Fibroblast of lung (primary cell): ENCODE data around the gene SGIP1. TPM values are rescaled to one million over a fixed set of nuclear protein-coding genes. Genes with fewer than 3 reads are reported as not detected.

ENCODE experiments used
- DNase-seq, 2 donors: peaks; one replicate each; pipeline versions ENCODE4 v3.0.0 to v3.0.0-alpha.2; 2010; ENCODE audit warnings: low read depth in 2 of 2
- H2AFZ ChIP-seq: 2 replicates; pipeline ENCODE4 v1.5.1; 2012; ENCODE audit warnings: low read length, control low read depth, inconsistent platforms
- H3K27ac ChIP-seq: 2 replicates; pipeline ENCODE4 v1.5.1; 2011; ENCODE audit warnings: low read length, control low read depth; ENCODE audit not compliant: insufficient read depth
- H3K27me3 ChIP-seq: 2 replicates; pipeline ENCODE4 v1.5.1; 2011; ENCODE audit warnings: mild to moderate bottlenecking, low read length; ENCODE audit not compliant: control insufficient read depth, insufficient read depth
- H3K36me3 ChIP-seq: 2 replicates; pipeline ENCODE4 v1.5.1; 2011; ENCODE audit warnings: low read length; ENCODE audit not compliant: control insufficient read depth, insufficient read depth
- H3K4me1 ChIP-seq: 2 replicates; pipeline ENCODE4 v1.5.1; 2011; ENCODE audit warnings: low read length; ENCODE audit not compliant: control insufficient read depth, insufficient read depth; ENCODE audit errors: extremely low read depth
- H3K4me2 ChIP-seq: 2 replicates; pipeline ENCODE4 v1.5.1; 2011; ENCODE audit warnings: low read length, control low read depth; ENCODE audit not compliant: insufficient read depth; ENCODE audit errors: extremely low read depth
- H3K4me3 ChIP-seq, 4 experiments: fragments of 200-600 bp in 1 of 4; sonication (generic) in 1 of 4; replicated peaks in 1 of 4; 2 replicates each; pipeline ENCODE4 v1.5.1; 2011 to 2016; ENCODE audit warnings: low read length in 4 of 4, low read depth in 3 of 4, mild to moderate bottlenecking in 3 of 4, control low read depth in 2 of 4, inconsistent platforms in 1 of 4, mixed read lengths in 1 of 4; ENCODE audit not compliant: insufficient read depth in 1 of 4; ENCODE audit errors: control extremely low read depth in 1 of 4
- H3K79me2 ChIP-seq: 2 replicates; pipeline ENCODE4 v1.5.1; 2012; ENCODE audit warnings: mild to moderate bottlenecking, low read length, inconsistent platforms; ENCODE audit not compliant: control insufficient read depth, insufficient read depth
- H3K9ac ChIP-seq: 2 replicates; pipeline ENCODE4 v1.5.1; 2011; ENCODE audit warnings: mild to moderate bottlenecking, low read length, control low read depth; ENCODE audit not compliant: insufficient read depth
- H3K9me3 ChIP-seq: 2 replicates; pipeline ENCODE4 v1.5.1; 2012; ENCODE audit warnings: low read depth, low read length; ENCODE audit not compliant: control insufficient read depth, insufficient read depth
- H4K20me1 ChIP-seq: 2 replicates; pipeline ENCODE4 v1.5.1; 2011; ENCODE audit warnings: low read length; ENCODE audit not compliant: control insufficient read depth, insufficient read depth; ENCODE audit errors: extremely low read depth
- CTCF ChIP-seq, 2 donors: IDR thresholded peaks in 1 of 2; conservative IDR thresholded peaks in 1 of 2; 1 replicate in 1 of 2; 2 replicates in 1 of 2; pipeline ENCODE4 v1.5.1; 2011 to 2012; ENCODE audit warnings: low read length in 2 of 2, control low read depth in 1 of 2, inconsistent platforms in 1 of 2, low read depth in 1 of 2, mild to moderate bottlenecking in 1 of 2
- EZH2 ChIP-seq: IDR thresholded peaks from 2 replicates; pipeline ENCODE4 v1.5.1; 2012; ENCODE audit warnings: low read length, control low read depth, mild to moderate bottlenecking; ENCODE audit errors: missing control alignments
- polyA plus RNA-seq, 2 donors: library from polyadenylated mRNA; depleted of rRNA in 1 of 2; stranded (reverse) in 1 of 2; unstranded in 1 of 2; fragments of >200 nt; gene quantifications; 2 replicates each; pipeline ENCODE4 v1.2.1, GENCODE V29; 2011 to 2012; ENCODE audit warnings: missing spikeins in 1 of 2
- total RNA-seq: library from RNA; depleted of rRNA; stranded (reverse); fragments of >200 nt; gene quantifications from 2 replicates; pipeline ENCODE4 v1.2.1, GENCODE V29; 2014

The SGIP1 gene
- total and polyA plus RNA-seq, 2 donors (not counting 1 experiment from before 2014, with no cell fraction given): 37.8 to 77.6 TPM

- H3K79me2 ChIP-seq: no peaks in the 10 kb centered on the region
- no peaks in the 10 kb centered on the region for H3K27me3 ChIP-seq
- no peak overlapping the region for H3K9ac ChIP-seq
- no peaks in the 10 kb centered on the region for H4K20me1 ChIP-seq
- no peak overlapping the region for H3K27ac ChIP-seq
- no peaks in the 10 kb centered on the region for H3K36me3 ChIP-seq
- DNase-seq: no peak
- no peak for TF ChIP-seq CTCF (conservative IDR thresholded peaks at IDR 0.05 in 1 of 2, IDR thresholded peaks at IDR 0.05 in 1 of 2; ENCODE audit: low read depth in 1 of 2, low read length in 2 of 2)
- no peak for TF ChIP-seq EZH2
- no peak overlapping the region for H3K4me3 ChIP-seq
- no peak overlapping the region for H3K4me2 ChIP-seq
- H3K4me1 ChIP-seq: no peaks in the 10 kb centered on the region
- no peak overlapping the region for H2AFZ ChIP-seq
- H3K9me3 ChIP-seq: no peaks in the 10 kb centered on the region
These were observed 36.0 kb upstream of the SGIP1 start for GRCh38 chr1:66497910-66498309.

- peaks cover 3% of the 10 kb centered on the region for H3K4me1 ChIP-seq
- no peak overlapping the region for H3K9ac ChIP-seq
- H4K20me1 ChIP-seq: no peaks in the 10 kb centered on the region
- no peaks in the 10 kb centered on the region for H3K27me3 ChIP-seq
- no peak overlapping the region for H3K4me2 ChIP-seq
- no peaks in the 10 kb centered on the region for H3K79me2 ChIP-seq
- DNase-seq: no peak
- H2AFZ ChIP-seq: no peak overlapping the region
- TF ChIP-seq CTCF (conservative IDR thresholded peaks at IDR 0.05 in 1 of 2, IDR thresholded peaks at IDR 0.05 in 1 of 2; ENCODE audit: low read depth in 1 of 2, low read length in 2 of 2): no peak
- no peak for TF ChIP-seq EZH2
- H3K36me3 ChIP-seq: no peaks in the 10 kb centered on the region
- no peak overlapping the region for H3K4me3 ChIP-seq
- H3K27ac ChIP-seq: no peak overlapping the region
- no peaks in the 10 kb centered on the region for H3K9me3 ChIP-seq
These were observed 33.7 kb upstream of the SGIP1 start for GRCh38 chr1:66500301-66500700.

GRCh38 chr1:66502086-66502485 lies 31.9 kb upstream of the SGIP1 start:
- no peak overlapping the region for H3K4me2 ChIP-seq
- H4K20me1 ChIP-seq: no peaks in the 10 kb centered on the region
- H3K27me3 ChIP-seq: no peaks in the 10 kb centered on the region
- H2AFZ ChIP-seq: no peak overlapping the region
- H3K36me3 ChIP-seq: no peaks in the 10 kb centered on the region
- H3K9ac ChIP-seq: no peak overlapping the region
- peaks cover 3% of the 10 kb centered on the region for H3K4me1 ChIP-seq
- no peaks in the 10 kb centered on the region for H3K9me3 ChIP-seq
- no peak overlapping the region for H3K4me3 ChIP-seq
- no peak for TF ChIP-seq EZH2
- no peak for TF ChIP-seq CTCF (conservative IDR thresholded peaks at IDR 0.05 in 1 of 2, IDR thresholded peaks at IDR 0.05 in 1 of 2; ENCODE audit: low read depth in 1 of 2, low read length in 2 of 2)
- DNase-seq: no peak
- no peaks in the 10 kb centered on the region for H3K79me2 ChIP-seq
- no peak overlapping the region for H3K27ac ChIP-seq
